ENCODE data around the gene ARHGDIB.

ARHGDIB gene

GRCh38 chr12:14921218-14921617, 40.2 kb downstream of the ARHGDIB start:
- no peak for TF ChIP-seq CTCF (IDR thresholded peaks at IDR 0.05; ENCODE audit: insufficient read depth, low read length, poor library complexity, severe bottlenecking)

GRCh38 chr12:14920475-14921126, 40.8 kb downstream of the ARHGDIB start:
- H3K4me3 ChIP-seq (replicated peaks; ENCODE audit: low read depth, low read length): no peak overlapping the region
- DNase-seq (ENCODE audit: extremely low read depth, insufficient read length): no peak
- no peaks in the 10 kb centered on the region; the same call in none of the 2 replicates for H3K36me3 ChIP-seq (ENCODE audit: control insufficient read depth, insufficient read depth, low read length)
- no peak for TF ChIP-seq CTCF (IDR thresholded peaks at IDR 0.05; ENCODE audit: insufficient read depth, low read length, poor library complexity, severe bottlenecking)
- H3K27me3 ChIP-seq (replicated peaks; ENCODE audit: control insufficient read depth, insufficient read depth, low read length): no peaks in the 10 kb centered on the region

More at GRCh38 chr12:14921218-14921617, 40.2 kb downstream of the ARHGDIB start:
- H3K4me3 ChIP-seq (replicated peaks; ENCODE audit: low read depth, low read length): no peak overlapping the region
- no peak for DNase-seq (ENCODE audit: extremely low read depth, insufficient read length)
- no peaks in the 10 kb centered on the region; the same call in 1 of the 2 replicates for H3K36me3 ChIP-seq (ENCODE audit: control insufficient read depth, insufficient read depth, low read length)
- no peaks in the 10 kb centered on the region for H3K27me3 ChIP-seq (replicated peaks; ENCODE audit: control insufficient read depth, insufficient read depth, low read length)

DNA sequence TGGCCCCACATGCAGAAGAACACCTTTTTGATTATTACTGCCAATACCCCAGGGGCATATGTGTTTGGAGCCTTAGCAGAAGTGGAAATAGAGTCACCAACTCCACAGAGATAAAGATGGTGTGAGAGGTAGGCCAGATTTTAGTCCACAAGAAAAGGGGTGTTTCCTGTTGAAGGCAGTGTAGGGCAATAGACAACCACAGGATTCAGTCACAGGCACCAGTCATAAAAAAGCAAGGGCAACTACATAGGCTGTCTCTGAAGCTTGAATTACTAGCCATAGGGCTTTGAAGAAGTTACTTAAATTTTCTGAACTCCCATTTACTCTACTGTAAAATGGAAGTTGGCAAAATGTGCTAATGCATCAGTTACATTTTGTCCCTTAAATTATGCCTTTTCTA, 41.9 kb downstream of the ARHGDIB start:
- TF ChIP-seq CTCF (IDR thresholded peaks at IDR 0.05; ENCODE audit: insufficient read depth, low read length, poor library complexity, severe bottlenecking): no peak
- no peak for DNase-seq (ENCODE audit: extremely low read depth, insufficient read length)

GRCh38 chr12:14915736-14916135, 45.7 kb downstream of the ARHGDIB start:
- peaks cover 8% of the 10 kb centered on the region for H3K36me3 ChIP-seq (ENCODE audit: control insufficient read depth, insufficient read depth, low read length)

More for the DNA sequence above, 41.9 kb downstream of the ARHGDIB start:
- H3K27me3 ChIP-seq (replicated peaks; ENCODE audit: control insufficient read depth, insufficient read depth, low read length): no peaks in the 10 kb centered on the region
- H3K4me3 ChIP-seq (replicated peaks; ENCODE audit: low read depth, low read length): no peak overlapping the region
- peaks cover under 1% of the 10 kb centered on the region for H3K36me3 ChIP-seq (ENCODE audit: control insufficient read depth, insufficient read depth, low read length)

GRCh38 chr12:14913381-14913781, 48.0 kb downstream of the ARHGDIB start:
- TF ChIP-seq CTCF (IDR thresholded peaks at IDR 0.05; ENCODE audit: insufficient read depth, low read length, poor library complexity, severe bottlenecking): no peak
- Histone ChIP-seq H3K4me3 (replicated peaks; ENCODE audit: low read depth, low read length) (no peak overlapping the region), H3K27me3 (replicated peaks; ENCODE audit: control insufficient read depth, insufficient read depth, low read length) (no peaks in the 10 kb centered on the region), H3K36me3 (ENCODE audit: control insufficient read depth, insufficient read depth, low read length) (peaks cover 8% of the 10 kb centered on the region)
- DNase-seq (ENCODE audit: extremely low read depth, insufficient read length): no peak

More at GRCh38 chr12:14915736-14916135, 45.7 kb downstream of the ARHGDIB start:
- Histone ChIP-seq H3K4me3 (replicated peaks; ENCODE audit: low read depth, low read length) (no peak overlapping the region), H3K27me3 (replicated peaks; ENCODE audit: control insufficient read depth, insufficient read depth, low read length) (no peaks in the 10 kb centered on the region)
- no peak for TF ChIP-seq CTCF (IDR thresholded peaks at IDR 0.05; ENCODE audit: insufficient read depth, low read length, poor library complexity, severe bottlenecking)
- no peak for DNase-seq (ENCODE audit: extremely low read depth, insufficient read length)
